ENCODE results near the gene ABTB2.
"Not testable (repeated sequence)": the region's sequence is repeated elsewhere in the genome, so short reads cannot be mapped to it uniquely, and the experiment has no call there.

The ABTB2 gene

GRCh38 chr11:34387653-34388052, 29.8 kb upstream of the ABTB2 start:
- H3K9me3 ChIP-seq (ENCODE audit: insufficient read depth, low read depth, low read length) = no peaks in the 10 kb centered on the region
- no peak overlapping the region for H3K27ac ChIP-seq (ENCODE audit: low read depth, low read length)
- no peaks in the 10 kb centered on the region for H3K36me3 ChIP-seq (ENCODE audit: insufficient read depth, low read length)
- H3K4me1 ChIP-seq (ENCODE audit: insufficient read depth, low read length) = no peaks in the 10 kb centered on the region
- no peak overlapping the region for H3K9ac ChIP-seq (ENCODE audit: low read depth, low read length)
- H3K4me3 ChIP-seq (ENCODE audit: low read length) = no peak overlapping the region
- no CpG with 5 or more reads among the region's 1 CpG for WGBS
- H3K27me3 ChIP-seq (ENCODE audit: insufficient read depth, low read length) = no peaks in the 10 kb centered on the region

- not testable (repeated sequence) for H3K4me1 ChIP-seq (ENCODE audit: insufficient read depth, low read length); H3K36me3 ChIP-seq (ENCODE audit: insufficient read depth, low read length); H3K27ac ChIP-seq (ENCODE audit: low read depth, low read length); H3K9ac ChIP-seq (ENCODE audit: low read depth, low read length); H3K9me3 ChIP-seq (ENCODE audit: insufficient read depth, low read depth, low read length); H3K27me3 ChIP-seq (ENCODE audit: insufficient read depth, low read length); H3K4me3 ChIP-seq (ENCODE audit: low read length)
- 100% methylated on average over 2 of the region's 2 CpGs for WGBS
Measured at GRCh38 chr11:34386356-34386755, 28.5 kb upstream of the ABTB2 start.

- H3K27ac ChIP-seq (ENCODE audit: low read depth, low read length) = no peak overlapping the region
- H3K9ac ChIP-seq (ENCODE audit: low read depth, low read length) = no peak overlapping the region
- no peaks in the 10 kb centered on the region for H3K36me3 ChIP-seq (ENCODE audit: insufficient read depth, low read length)
- WGBS = 95% methylated on average over 5 of the region's 5 CpGs
- H3K4me3 ChIP-seq (ENCODE audit: low read length) = no peak overlapping the region
- H3K27me3 ChIP-seq (ENCODE audit: insufficient read depth, low read length) = no peaks in the 10 kb centered on the region
- peaks cover 7% of the 10 kb centered on the region; the same call in 1 of the 2 replicates for H3K9me3 ChIP-seq (ENCODE audit: insufficient read depth, low read depth, low read length)
- H3K4me1 ChIP-seq (ENCODE audit: insufficient read depth, low read length) = no peaks in the 10 kb centered on the region
Measured at GRCh38 chr11:34382532-34383276, 24.9 kb upstream of the ABTB2 start.

GRCh38 chr11:34381775-34382174, 24.0 kb upstream of the ABTB2 start:
- H3K9ac ChIP-seq (ENCODE audit: low read depth, low read length) = no peak overlapping the region
- peaks cover 14% of the 10 kb centered on the region for H3K9me3 ChIP-seq (ENCODE audit: insufficient read depth, low read depth, low read length)
- no peaks in the 10 kb centered on the region for H3K36me3 ChIP-seq (ENCODE audit: insufficient read depth, low read length)
- no peak overlapping the region for H3K4me3 ChIP-seq (ENCODE audit: low read length)
- WGBS = 97% methylated on average over 1 of the region's 1 CpG
- no peak overlapping the region for H3K27ac ChIP-seq (ENCODE audit: low read depth, low read length)
- no peaks in the 10 kb centered on the region for H3K27me3 ChIP-seq (ENCODE audit: insufficient read depth, low read length)
- no peaks in the 10 kb centered on the region for H3K4me1 ChIP-seq (ENCODE audit: insufficient read depth, low read length)

- H3K36me3 ChIP-seq (ENCODE audit: insufficient read depth, low read length) = no peaks in the 10 kb centered on the region
- WGBS = 75% methylated on average over 1 of the region's 2 CpGs
- no peaks in the 10 kb centered on the region for H3K4me1 ChIP-seq (ENCODE audit: insufficient read depth, low read length)
- H3K4me3 ChIP-seq (ENCODE audit: low read length) = no peak overlapping the region
- H3K9me3 ChIP-seq (ENCODE audit: insufficient read depth, low read depth, low read length) = peaks cover 20% of the 10 kb centered on the region
- no peak overlapping the region for H3K9ac ChIP-seq (ENCODE audit: low read depth, low read length)
- no peaks in the 10 kb centered on the region for H3K27me3 ChIP-seq (ENCODE audit: insufficient read depth, low read length)
- H3K27ac ChIP-seq (ENCODE audit: low read depth, low read length) = no peak overlapping the region
Measured at GRCh38 chr11:34380696-34381095, 22.9 kb upstream of the ABTB2 start.

- WGBS = 93% methylated on average over 1 of the region's 1 CpG
- Histone ChIP-seq H3K27ac (ENCODE audit: low read depth, low read length) (no peak overlapping the region), H3K4me3 (ENCODE audit: low read length) (no peak overlapping the region), H3K9me3 (ENCODE audit: insufficient read depth, low read depth, low read length) (peaks cover 20% of the 10 kb centered on the region), H3K4me1 (ENCODE audit: insufficient read depth, low read length) (no peaks in the 10 kb centered on the region), H3K36me3 (ENCODE audit: insufficient read depth, low read length) (no peaks in the 10 kb centered on the region), H3K9ac (ENCODE audit: low read depth, low read length) (no peak overlapping the region), H3K27me3 (ENCODE audit: insufficient read depth, low read length) (no peaks in the 10 kb centered on the region)
Measured at GRCh38 chr11:34379539-34379938, 21.7 kb upstream of the ABTB2 start.

- Histone ChIP-seq H3K4me3 (ENCODE audit: low read length) (no peak overlapping the region), H3K9ac (ENCODE audit: low read depth, low read length) (no peak overlapping the region), H3K27ac (ENCODE audit: low read depth, low read length) (no peak overlapping the region), H3K36me3 (ENCODE audit: insufficient read depth, low read length) (no peaks in the 10 kb centered on the region), H3K4me1 (ENCODE audit: insufficient read depth, low read length) (no peaks in the 10 kb centered on the region), H3K27me3 (ENCODE audit: insufficient read depth, low read length) (no peaks in the 10 kb centered on the region), H3K9me3 (ENCODE audit: insufficient read depth, low read depth, low read length) (peaks cover 20% of the 10 kb centered on the region)
- 77% methylated on average over 1 of the region's 1 CpG for WGBS
Measured at GRCh38 chr11:34379079-34379478, 21.3 kb upstream of the ABTB2 start.

GRCh38 chr11:34373727-34374126, 15.9 kb upstream of the ABTB2 start:
- WGBS = no CpG with 5 or more reads among the region's 1 CpG
- peaks cover 7% of the 10 kb centered on the region; the same call in 1 of the 2 replicates for H3K4me1 ChIP-seq (ENCODE audit: insufficient read depth, low read length)
- no peaks in the 10 kb centered on the region for H3K27me3 ChIP-seq (ENCODE audit: insufficient read depth, low read length)
- H3K4me3 ChIP-seq (ENCODE audit: low read length) = no peak overlapping the region
- H3K27ac ChIP-seq (ENCODE audit: low read depth, low read length) = no peak overlapping the region
- no peaks in the 10 kb centered on the region for H3K36me3 ChIP-seq (ENCODE audit: insufficient read depth, low read length)
- peaks cover 20% of the 10 kb centered on the region for H3K9me3 ChIP-seq (ENCODE audit: insufficient read depth, low read depth, low read length)
- no peak overlapping the region for H3K9ac ChIP-seq (ENCODE audit: low read depth, low read length)

- WGBS = 79% methylated on average over 2 of the region's 2 CpGs
- H3K36me3 ChIP-seq (ENCODE audit: insufficient read depth, low read length) = no peaks in the 10 kb centered on the region
- H3K4me3 ChIP-seq (ENCODE audit: low read length) = no peak overlapping the region
- no peaks in the 10 kb centered on the region for H3K9me3 ChIP-seq (ENCODE audit: insufficient read depth, low read depth, low read length)
- peaks cover 11% of the 10 kb centered on the region; the same call in 1 of the 2 replicates for H3K4me1 ChIP-seq (ENCODE audit: insufficient read depth, low read length)
- H3K27me3 ChIP-seq (ENCODE audit: insufficient read depth, low read length) = no peaks in the 10 kb centered on the region
- H3K9ac ChIP-seq (ENCODE audit: low read depth, low read length) = no peak overlapping the region
- H3K27ac ChIP-seq (ENCODE audit: low read depth, low read length) = no peak overlapping the region
Measured at GRCh38 chr11:34366522-34366921, 8.7 kb upstream of the ABTB2 start.

- Histone ChIP-seq H3K4me3 (ENCODE audit: low read length) (no peak overlapping the region), H3K27me3 (ENCODE audit: insufficient read depth, low read length) (peaks cover 11% of the 10 kb centered on the region; the same call in 1 of the 2 replicates), H3K27ac (ENCODE audit: low read depth, low read length) (no peak overlapping the region), H3K9me3 (ENCODE audit: insufficient read depth, low read depth, low read length) (no peaks in the 10 kb centered on the region), H3K9ac (ENCODE audit: low read depth, low read length) (no peak overlapping the region), H3K4me1 (ENCODE audit: insufficient read depth, low read length) (0 out of 2 replicates have a peak, but pooled peaks cover 5% of the 10 kb centered on the region), H3K36me3 (ENCODE audit: insufficient read depth, low read length) (no peaks in the 10 kb centered on the region)
- 76% methylated on average over 3 of the region's 3 CpGs for WGBS
Measured at GRCh38 chr11:34364102-34364501, 6.3 kb upstream of the ABTB2 start.

- Histone ChIP-seq H3K36me3 (ENCODE audit: insufficient read depth, low read length) (no peaks in the 10 kb centered on the region), H3K9ac (ENCODE audit: low read depth, low read length) (no peak overlapping the region), H3K9me3 (ENCODE audit: insufficient read depth, low read depth, low read length) (no peaks in the 10 kb centered on the region), H3K27ac (ENCODE audit: low read depth, low read length) (no peak overlapping the region), H3K4me1 (ENCODE audit: insufficient read depth, low read length) (0 out of 2 replicates have a peak, but pooled peaks cover 5% of the 10 kb centered on the region), H3K4me3 (ENCODE audit: low read length) (no peak overlapping the region), H3K27me3 (ENCODE audit: insufficient read depth, low read length) (peaks cover 17% of the 10 kb centered on the region)
- WGBS = 87% methylated on average over 8 of the region's 8 CpGs
Measured at GRCh38 chr11:34363363-34364084, 5.7 kb upstream of the ABTB2 start.
